ENCODE measurements around the gene CHST4.
"Not testable (repeated sequence)": the region's sequence is repeated elsewhere in the genome, so short reads cannot be mapped to it uniquely, and the experiment has no call there.

CHST4 gene

DNA sequence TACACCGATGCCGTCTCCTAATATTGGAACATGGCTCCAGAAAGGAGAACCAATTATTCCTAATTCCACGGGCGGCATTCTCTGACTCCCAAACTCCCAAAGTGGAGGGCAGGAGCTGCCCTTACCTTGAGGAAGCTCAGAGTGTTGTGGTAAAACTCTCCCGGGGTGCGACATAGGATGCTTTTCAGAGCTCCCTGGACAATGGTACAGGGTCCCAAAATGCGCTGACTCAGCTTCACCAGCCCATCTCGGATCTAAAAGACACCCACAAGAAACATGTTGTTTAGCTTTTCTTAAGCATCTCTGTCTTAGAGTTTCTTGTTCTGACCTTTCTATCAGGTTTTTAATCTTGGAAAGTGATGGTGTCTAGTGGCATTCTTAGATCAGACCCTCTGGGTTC lies 43.9 kb downstream of the CHST4 start:
- DNase-seq: no peak

- no peak for DNase-seq
Observed at GRCh38 chr16:71572497-71573116, 46.4 kb downstream of the CHST4 start.

GRCh38 chr16:71573387-71574094 lies 47.3 kb downstream of the CHST4 start:
- no peak for DNase-seq

- no peak for DNase-seq
Observed at GRCh38 chr16:71574702-71575101, 48.5 kb downstream of the CHST4 start.

- DNase-seq: no peak
Observed at GRCh38 chr16:71576971-71577370, 50.7 kb downstream of the CHST4 start, which contains the start of gene TAT. TAT (minus strand) TSS chr16:71577092; CDS start chr16:71576415, 677 bp downstream.

- DNase-seq: not testable (repeated sequence)
Observed at GRCh38 chr16:71582553-71582848, 56.3 kb downstream of the CHST4 start.

GRCh38 chr16:71584543-71585317 lies 58.5 kb downstream of the CHST4 start:
- no peak for DNase-seq

DNA sequence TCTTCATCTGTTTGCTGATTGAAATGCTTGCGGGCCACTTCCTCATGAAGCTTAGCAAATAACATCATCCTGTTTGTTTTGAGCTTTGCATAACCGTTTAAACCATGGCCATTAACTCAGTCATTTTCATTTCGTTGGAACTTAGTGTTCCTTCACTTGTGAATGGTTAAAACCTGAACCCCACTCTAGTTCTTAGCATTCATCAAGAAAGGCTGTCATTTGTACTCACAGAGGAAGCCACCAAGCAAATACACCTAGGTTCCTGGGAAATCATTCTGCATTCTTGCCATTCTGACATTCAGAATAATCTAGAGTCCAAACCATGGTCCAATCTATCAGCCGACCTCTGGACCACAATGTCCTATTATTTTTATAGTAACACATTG lies 59.1 kb downstream of the CHST4 start:
- DNase-seq: no peak

Data from fibroblast of upper back skin (primary cell).